CD8-positive, alpha-beta memory T cell (primary cell): ENCODE measurements around the gene CEP76. TPM values are rescaled to one million over a fixed set of nuclear protein-coding genes. Genes with fewer than 3 reads are reported as not detected.
A peak's percentile ranks its signal among the peaks of the same experiment; 100 is the strongest.
"Not testable (repeated sequence)": the region's sequence is repeated elsewhere in the genome, so short reads cannot be mapped to it uniquely, and the experiment has no call there.

Experiments
- CTCF ChIA-PET: fragments of 350-600 bp; sonication (Branson Sonifier 250); formaldehyde crosslinking; loops from one replicate; lab custom pipeline; 2021; ENCODE audit warnings: antibody characterized with exemption; lab: Charles Lee
- POLR2A ChIA-PET: fragments of 350-600 bp; sonication (Branson Sonifier 250); formaldehyde crosslinking; loops from one replicate; lab custom pipeline; 2021; ENCODE audit warnings: antibody characterized with exemption; lab: Charles Lee
- DNase-seq, 5 donors: peaks; one replicate each; pipeline versions ENCODE4 v3.0.0 to v3.0.0-alpha.2; 2020 to 2022; ENCODE audit warnings: mixed read lengths in 1 of 5
- H3K27ac ChIP-seq: one replicate; pipeline ENCODE4 v1.7.0; 2013; ENCODE audit warnings: low read depth, mild to moderate bottlenecking, low read length, moderate library complexity
- H3K27me3 ChIP-seq: 2 replicates; pipeline ENCODE4 v1.7.0; 2013; ENCODE audit warnings: low read length, mild to moderate bottlenecking; ENCODE audit not compliant: insufficient read depth, poor library complexity, severe bottlenecking
- H3K36me3 ChIP-seq: 2 replicates; pipeline ENCODE4 v1.7.0; 2013; ENCODE audit warnings: mild to moderate bottlenecking, low read length, moderate library complexity; ENCODE audit not compliant: insufficient read depth
- H3K4me1 ChIP-seq: 2 replicates; pipeline ENCODE4 v1.7.0; 2013; ENCODE audit warnings: mild to moderate bottlenecking, low read length, moderate library complexity; ENCODE audit not compliant: insufficient read depth
- H3K4me3 ChIP-seq: 2 replicates; pipeline ENCODE4 v1.7.0; 2013; ENCODE audit warnings: mild to moderate bottlenecking, low read length
- H3K9me3 ChIP-seq: 2 replicates; pipeline ENCODE4 v1.7.0; 2013; ENCODE audit warnings: mild to moderate bottlenecking, low read length
- H3K27ac Mint-ChIP-seq, 8 donors: one replicate each; pipeline ENCODE4 v1.8.0; 2020 to 2021; ENCODE audit warnings: mixed read lengths in 8 of 8, mild to moderate bottlenecking in 6 of 8, inconsistent platforms in 3 of 8, moderate library complexity in 3 of 8
- H3K27me3 Mint-ChIP-seq, 2 donors: one replicate each; pipeline ENCODE4 v1.8.0; 2020 to 2021; ENCODE audit warnings: mixed read lengths in 2 of 2, mild to moderate bottlenecking in 1 of 2, moderate library complexity in 1 of 2
- H3K36me3 Mint-ChIP-seq, 3 donors: one replicate each; pipeline ENCODE4 v1.8.0; 2020 to 2021; ENCODE audit warnings: mixed read lengths in 3 of 3, inconsistent platforms in 1 of 3, mild to moderate bottlenecking in 1 of 3
- H3K4me1 Mint-ChIP-seq, 3 donors: one replicate each; pipeline ENCODE4 v1.8.0; 2020 to 2021; ENCODE audit warnings: mixed read lengths in 3 of 3, inconsistent platforms in 1 of 3, mild to moderate bottlenecking in 1 of 3
- H3K4me3 Mint-ChIP-seq, 7 donors: one replicate each; pipeline ENCODE4 v1.8.0; 2020 to 2021; ENCODE audit warnings: mixed read lengths in 7 of 7, mild to moderate bottlenecking in 6 of 7, moderate library complexity in 4 of 7, inconsistent platforms in 2 of 7
- H3K9me3 Mint-ChIP-seq, 5 donors: one replicate each; pipeline ENCODE4 v1.8.0; 2020 to 2022; ENCODE audit warnings: mixed read lengths in 5 of 5, mild to moderate bottlenecking in 3 of 5, moderate library complexity in 2 of 5, inconsistent platforms in 1 of 5
- polyA plus RNA-seq: library from polyadenylated mRNA; unstranded; fragments of 300-500 nt; fragmentation: Illumina TruSeq; gene quantifications from one replicate; pipeline ENCODE4 v1.2.3, GENCODE V29; 2021
- total RNA-seq, 2 experiments: library from RNA; stranded (reverse); gene quantifications; one replicate each; pipeline ENCODE4 v1.2.3, GENCODE V29; 2021

CEP76 gene
- total and polyA plus RNA-seq, 3 experiments from 2014 or later, result 6.4 to 15.5 (median 11.3) TPM

DNA sequence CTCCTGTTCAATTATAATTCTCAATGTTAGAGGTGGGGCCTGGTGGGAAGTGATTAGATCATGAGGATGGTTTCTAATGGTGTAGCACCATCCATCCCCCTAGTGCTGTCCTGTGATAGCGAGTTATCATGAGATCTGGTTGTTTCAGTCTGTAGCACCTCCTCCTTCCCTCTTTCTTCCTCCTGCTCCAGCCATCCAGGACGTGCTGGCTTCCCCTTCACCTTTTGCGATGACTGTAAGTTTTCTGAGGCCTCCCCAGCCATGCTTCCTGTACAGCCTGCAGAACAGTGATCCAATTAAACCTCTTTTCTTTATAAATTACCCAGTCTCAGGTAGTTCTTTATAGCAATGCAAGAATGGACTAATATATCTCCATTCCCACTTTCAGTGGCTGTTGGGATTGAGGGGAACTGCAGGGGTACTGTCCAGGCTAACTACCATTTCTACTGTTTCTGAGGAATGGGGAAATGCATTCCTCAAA, 63.8 kb downstream of the CEP76 start:
- H3K4me3 Mint-ChIP-seq, result no peak overlapping the region
- peaks cover 6 to 9% of the 10 kb centered on the region in 2 donors for H3K27me3 Mint-ChIP-seq
- DNase-seq, result no peak
- no peak overlapping the region for H3K27ac Mint-ChIP-seq
- Histone ChIP-seq H3K4me1 (no peaks in the 10 kb centered on the region), H3K9me3 (no peaks in the 10 kb centered on the region), H3K36me3 (no peaks in the 10 kb centered on the region), H3K27me3 (no peaks in the 10 kb centered on the region), H3K4me3 (no peak overlapping the region), H3K27ac (no peak overlapping the region)
- H3K9me3 Mint-ChIP-seq, result no peaks in the 10 kb centered on the region
- POLR2A ChIA-PET, result no interaction called here
- CTCF ChIA-PET, result no interaction called here
- H3K4me1 Mint-ChIP-seq, result peaks cover 0 to 2% (median 0%) of the 10 kb centered on the region in 3 donors
- H3K36me3 Mint-ChIP-seq, result no peaks in the 10 kb centered on the region

DNA sequence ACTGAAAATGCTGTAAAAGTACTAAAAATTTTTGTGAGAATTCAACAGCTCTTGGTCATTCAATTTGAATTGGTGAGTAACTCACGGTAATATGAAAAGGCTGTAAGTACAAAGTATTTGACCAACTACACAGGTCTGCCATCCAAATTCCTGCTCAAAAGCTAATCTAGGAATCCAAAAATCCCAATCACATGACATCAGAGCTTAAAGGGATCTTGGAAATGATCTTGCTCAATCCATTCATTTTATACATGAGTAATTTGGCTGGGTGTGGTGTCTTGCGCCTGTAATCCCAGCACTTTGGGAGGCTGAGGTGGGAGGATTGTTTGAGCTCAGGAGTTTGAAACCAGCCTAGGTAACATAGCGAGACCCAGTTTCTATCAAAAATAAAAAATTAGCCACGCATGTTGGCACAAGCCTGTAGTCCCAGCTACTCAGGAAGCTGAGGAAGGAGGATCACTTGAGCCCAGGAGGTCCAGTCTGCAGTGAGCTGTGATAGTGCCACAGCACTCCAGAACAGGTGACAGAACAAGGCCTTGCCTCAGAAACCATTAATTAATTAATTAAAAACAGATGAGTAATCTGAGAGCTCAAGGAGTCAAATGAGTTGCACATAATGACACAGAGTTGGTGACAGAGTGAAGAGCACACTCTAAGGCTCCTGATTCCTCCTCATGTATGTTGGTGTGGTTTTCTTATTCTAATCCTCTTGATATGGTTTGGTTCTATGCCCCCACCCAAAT, 64.5 kb downstream of the CEP76 start:
- CTCF ChIA-PET, result no interaction called here
- Histone ChIP-seq H3K36me3 (no peaks in the 10 kb centered on the region), H3K4me3 (no peak overlapping the region), H3K4me1 (no peaks in the 10 kb centered on the region), H3K9me3 (no peaks in the 10 kb centered on the region), H3K27ac (no peak overlapping the region), H3K27me3 (no peaks in the 10 kb centered on the region)
- Mint-ChIP-seq H3K36me3 (no peaks in the 10 kb centered on the region), H3K27me3 (peaks cover 2 to 5% of the 10 kb centered on the region in 2 donors), H3K4me3 (no peak overlapping the region), H3K9me3 (no peaks in the 10 kb centered on the region), H3K4me1 (peaks cover 0 to 2% (median 0%) of the 10 kb centered on the region in 3 donors), H3K27ac (no peak overlapping the region)
- no peak for DNase-seq
- POLR2A ChIA-PET, result no interaction called here

DNA sequence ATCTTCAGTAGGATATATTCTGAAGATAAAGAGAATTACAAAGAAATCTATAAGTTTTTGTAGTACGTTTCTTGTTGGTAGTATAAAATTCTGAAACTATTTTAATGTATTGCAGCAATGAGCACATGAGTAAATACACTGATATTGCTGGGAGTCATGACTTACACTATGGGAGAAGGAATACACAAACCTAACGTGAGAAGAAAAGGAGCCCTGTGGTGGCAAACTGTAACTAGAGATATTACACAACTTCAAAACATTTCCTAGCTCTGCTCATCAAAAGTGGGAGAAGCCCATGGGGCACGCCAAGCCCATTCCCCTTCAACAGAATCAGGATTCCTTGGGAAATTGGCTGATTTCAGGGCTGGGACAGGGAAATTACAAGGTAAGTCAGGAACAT, 65.1 kb downstream of the CEP76 start:
- Histone ChIP-seq H3K4me1 (no peaks in the 10 kb centered on the region), H3K27me3 (no peaks in the 10 kb centered on the region), H3K27ac (no peak overlapping the region), H3K4me3 (no peak overlapping the region), H3K36me3 (no peaks in the 10 kb centered on the region), H3K9me3 (no peaks in the 10 kb centered on the region)
- DNase-seq, result no peak
- Mint-ChIP-seq H3K4me3 (no peak overlapping the region), H3K4me1 (peaks cover 0 to 2% (median 0%) of the 10 kb centered on the region in 3 donors), H3K36me3 (peaks cover 0 to 1% (median 0%) of the 10 kb centered on the region in 3 donors), H3K27me3 (peaks cover 2 to 5% of the 10 kb centered on the region in 2 donors), H3K9me3 (no peaks in the 10 kb centered on the region), H3K27ac (no peak overlapping the region)
- ChIA-PET CTCF (no interaction called here), POLR2A (no interaction called here)

DNA sequence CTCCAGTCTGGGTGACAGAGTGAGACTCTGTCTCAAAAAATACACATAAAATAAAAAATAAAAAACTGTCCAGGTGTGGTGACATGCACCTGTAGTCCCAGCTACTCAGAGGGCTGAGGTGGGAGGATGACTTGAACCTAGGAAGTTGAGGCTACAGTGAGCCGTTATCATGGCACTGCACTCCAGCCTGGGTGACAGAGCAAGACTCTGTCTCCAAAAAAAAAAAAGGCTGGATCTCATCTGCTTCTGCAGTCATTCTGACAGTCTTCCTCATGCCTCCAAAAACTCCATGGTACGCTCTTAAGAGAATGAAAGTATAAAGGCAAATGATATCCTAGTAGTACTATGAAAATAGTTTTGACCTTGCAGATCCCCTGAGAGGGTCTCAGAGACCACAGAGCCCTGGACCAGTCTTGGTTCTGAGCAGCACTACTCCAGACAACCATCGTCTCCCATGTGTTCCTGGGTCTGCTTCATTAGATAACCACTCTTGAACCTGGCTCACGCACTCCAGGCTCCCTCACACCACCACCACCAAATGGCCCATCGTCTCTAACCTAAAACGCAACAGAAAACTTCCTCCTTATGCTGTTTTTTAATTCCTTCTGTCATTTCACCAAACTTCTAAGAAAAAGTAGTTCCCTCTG, 70.6 kb downstream of the CEP76 start:
- Mint-ChIP-seq H3K27ac (peak overlapping the region in 2 of 8 donors; percentile 19 to 56), H3K9me3 (peaks cover 0 to 3% (median 0%) of the 10 kb centered on the region in 5 donors), H3K36me3 (peaks cover 0 to 7% (median 0%) of the 10 kb centered on the region in 3 donors), H3K4me3 (no peak overlapping the region), H3K4me1 (peaks cover 0 to 2% (median 0%) of the 10 kb centered on the region in 3 donors), H3K27me3 (peaks cover 0 to 3% of the 10 kb centered on the region in 2 donors)
- H3K36me3 ChIP-seq, result no peaks in the 10 kb centered on the region
- CTCF ChIA-PET, result no interaction called here
- no peak overlapping the region for H3K27ac ChIP-seq
- POLR2A ChIA-PET, result no interaction called here
- no peaks in the 10 kb centered on the region for H3K9me3 ChIP-seq
- DNase-seq, result no peak
- no peak overlapping the region for H3K4me3 ChIP-seq
- H3K27me3 ChIP-seq, result no peaks in the 10 kb centered on the region
- no peaks in the 10 kb centered on the region for H3K4me1 ChIP-seq

DNA sequence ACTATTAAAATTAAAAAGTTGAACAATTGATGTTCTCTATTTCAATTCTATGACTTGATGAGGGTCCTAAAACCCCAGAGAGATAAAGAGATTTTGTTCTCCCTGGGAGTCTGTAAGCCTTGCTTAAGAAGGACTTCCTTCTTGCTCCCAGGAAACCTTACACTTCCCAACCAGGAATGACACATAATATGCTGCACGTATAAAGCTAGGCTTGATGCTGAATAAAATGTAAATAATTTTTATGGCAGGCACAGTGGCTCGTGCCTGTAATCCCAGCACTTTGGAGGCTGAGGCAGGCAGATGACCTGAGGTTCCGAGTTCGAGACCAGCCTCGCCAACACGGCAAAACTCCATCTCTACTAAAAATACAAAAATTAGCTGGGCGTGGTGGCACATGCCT, 72.4 kb downstream of the CEP76 start:
- H3K36me3 ChIP-seq, result no peaks in the 10 kb centered on the region
- H3K9me3 ChIP-seq, result no peaks in the 10 kb centered on the region
- H3K4me1 ChIP-seq, result no peaks in the 10 kb centered on the region
- no peak overlapping the region for H3K4me3 ChIP-seq
- no peaks in the 10 kb centered on the region for H3K4me1 Mint-ChIP-seq
- peak overlapping the region in 1 of 8 donors; percentile 70 for H3K27ac Mint-ChIP-seq
- no peak for DNase-seq
- ChIA-PET CTCF (no interaction called here), POLR2A (no interaction called here)
- no peak overlapping the region for H3K27ac ChIP-seq
- H3K27me3 ChIP-seq, result no peaks in the 10 kb centered on the region
- H3K27me3 Mint-ChIP-seq, result peaks cover 0 to 3% of the 10 kb centered on the region in 2 donors
- peaks cover 0 to 7% (median 0%) of the 10 kb centered on the region in 3 donors for H3K36me3 Mint-ChIP-seq
- no peak overlapping the region for H3K4me3 Mint-ChIP-seq
- peaks cover 0 to 3% (median 0%) of the 10 kb centered on the region in 5 donors for H3K9me3 Mint-ChIP-seq

DNA sequence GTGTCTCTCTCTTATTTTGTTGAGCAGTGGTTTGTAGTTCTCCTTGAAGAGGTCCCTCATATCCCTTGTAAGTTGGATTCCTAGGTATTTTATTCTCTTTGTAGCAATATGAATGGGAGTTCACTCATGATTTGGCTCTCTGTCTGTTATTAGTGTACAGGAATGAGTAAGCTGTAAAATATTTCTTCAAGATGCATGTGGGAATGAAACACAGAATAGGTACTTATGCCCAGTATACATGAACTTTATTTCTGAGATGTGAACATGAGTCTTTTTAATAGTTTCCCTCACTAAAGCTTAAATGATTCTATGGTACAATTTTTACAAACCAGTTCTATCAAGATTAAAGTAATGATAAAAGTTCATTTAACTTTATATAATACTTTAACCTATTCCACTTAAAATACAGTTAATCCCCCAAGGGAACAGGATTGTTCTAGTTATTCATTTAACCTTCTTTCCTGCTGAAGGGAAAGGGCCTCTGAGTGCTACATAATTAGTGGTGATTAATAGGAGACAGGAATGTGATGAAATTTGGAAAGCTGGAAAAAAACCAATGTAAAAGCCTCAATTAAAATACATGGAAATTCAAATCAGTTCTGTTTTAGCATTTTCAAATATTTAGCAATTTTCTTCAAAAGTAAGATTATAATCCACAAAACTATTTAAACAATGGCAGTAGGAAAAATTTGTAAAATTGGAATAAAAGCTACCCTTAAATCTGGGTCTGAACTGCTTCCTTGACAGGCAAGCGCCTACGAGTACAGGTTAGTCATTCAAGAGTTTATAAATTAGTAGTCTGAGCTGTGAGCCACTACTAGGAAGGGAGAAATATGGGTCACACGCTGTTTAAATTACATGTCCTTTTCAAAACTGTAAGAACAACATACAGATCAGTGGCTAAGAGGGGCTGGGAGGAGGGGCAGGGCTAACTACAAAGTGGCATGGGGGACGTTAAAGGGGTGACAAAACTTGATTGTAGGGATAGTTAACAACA, 73.5 kb downstream of the CEP76 start:
- no peaks in the 10 kb centered on the region for H3K4me1 ChIP-seq
- H3K4me3 ChIP-seq, result no peak overlapping the region
- H3K9me3 Mint-ChIP-seq, result peaks cover 0 to 3% (median 0%) of the 10 kb centered on the region in 5 donors
- no peaks in the 10 kb centered on the region for H3K27me3 ChIP-seq
- no peak for DNase-seq
- POLR2A ChIA-PET, result no interaction called here
- H3K36me3 ChIP-seq, result no peaks in the 10 kb centered on the region
- no peak overlapping the region for H3K4me3 Mint-ChIP-seq
- CTCF ChIA-PET, result no interaction called here
- peaks cover 0 to 3% of the 10 kb centered on the region in 2 donors for H3K27me3 Mint-ChIP-seq
- no peaks in the 10 kb centered on the region for H3K9me3 ChIP-seq
- no peaks in the 10 kb centered on the region for H3K4me1 Mint-ChIP-seq
- no peak overlapping the region for H3K27ac ChIP-seq
- H3K27ac Mint-ChIP-seq, result no peak overlapping the region
- H3K36me3 Mint-ChIP-seq, result peaks cover 0 to 7% (median 0%) of the 10 kb centered on the region in 3 donors

DNA sequence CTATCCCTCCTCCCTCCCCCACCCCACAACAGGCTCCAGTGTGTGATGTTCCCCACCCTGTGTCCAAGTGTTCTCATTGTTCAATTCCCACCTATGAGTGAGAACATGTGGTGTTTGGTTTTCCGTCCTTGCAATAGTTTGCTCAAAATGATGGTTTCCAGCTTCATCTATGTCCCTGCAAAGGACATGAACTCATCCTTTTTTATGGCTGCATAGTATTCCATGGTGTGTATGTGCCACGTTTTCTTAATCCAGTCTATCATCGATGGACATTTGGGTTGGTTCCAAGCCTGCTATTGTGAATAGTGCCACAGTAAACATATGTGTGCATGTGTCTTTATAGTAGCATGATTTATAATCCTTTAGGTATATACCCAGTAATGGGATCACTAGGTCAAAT, 75.3 kb downstream of the CEP76 start:
- H3K4me1 Mint-ChIP-seq, H3K27ac Mint-ChIP-seq, H3K36me3 ChIP-seq, H3K4me3 Mint-ChIP-seq, H3K27me3 ChIP-seq, H3K9me3 Mint-ChIP-seq, H3K27me3 Mint-ChIP-seq, H3K9me3 ChIP-seq, H3K27ac ChIP-seq, CTCF ChIA-PET, DNase-seq, H3K4me3 ChIP-seq, H3K4me1 ChIP-seq, POLR2A ChIA-PET, H3K36me3 Mint-ChIP-seq: not testable (repeated sequence)
